OCI-M2 (cell line): ENCODE data around the gene CDK5R1.

Experiments used
- DNase-seq: peaks from one replicate; lab custom pipeline; 2025; ENCODE audit not compliant: unreplicated experiment; lab: John Stamatoyannopoulos, UW

Gene CDK5R1

GRCh38 chr17:32470405-32471167 is 16.2 kb upstream of the CDK5R1 start:
- no peak for DNase-seq

DNA sequence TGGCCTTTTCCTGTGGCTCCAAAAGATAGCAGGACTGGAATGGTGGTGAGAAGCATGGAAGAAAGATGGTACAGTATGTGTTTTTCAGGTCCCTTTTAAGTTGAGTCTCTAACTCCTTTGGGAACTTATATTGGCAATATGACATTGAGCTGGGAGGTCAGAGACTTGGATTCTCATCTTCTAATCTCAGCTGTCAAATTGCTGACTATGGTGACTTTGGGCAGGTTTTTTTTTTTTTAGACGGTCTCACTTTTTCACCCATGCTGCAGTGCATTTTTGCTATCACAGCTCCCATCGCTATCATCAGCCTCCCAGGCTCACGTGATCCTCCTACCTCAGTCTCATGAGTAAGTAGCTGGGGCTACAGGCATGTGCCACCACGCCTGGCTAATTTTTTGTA is 15.1 kb upstream of the CDK5R1 start:
- DNase-seq = no peak

DNA sequence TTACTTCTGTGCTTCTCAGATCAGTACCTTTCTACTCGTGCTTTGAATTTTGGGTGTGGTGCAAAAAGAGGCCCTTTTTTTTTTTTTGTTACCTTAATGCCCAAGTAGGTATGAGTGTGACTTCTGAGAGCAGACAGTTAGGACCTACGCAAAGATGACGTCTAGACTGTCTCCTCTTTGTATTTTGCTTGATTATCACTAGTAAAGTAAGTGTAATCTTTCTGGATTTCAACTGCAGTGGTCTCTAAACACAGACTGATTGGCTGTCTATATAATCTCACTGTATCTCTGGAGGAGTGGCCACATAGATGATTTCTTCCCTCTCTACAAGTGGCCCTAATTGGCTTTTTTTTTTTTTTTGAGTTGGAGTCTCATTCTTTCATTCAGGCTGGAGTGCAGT is 11.5 kb upstream of the CDK5R1 start:
- DNase-seq = no peak

DNA sequence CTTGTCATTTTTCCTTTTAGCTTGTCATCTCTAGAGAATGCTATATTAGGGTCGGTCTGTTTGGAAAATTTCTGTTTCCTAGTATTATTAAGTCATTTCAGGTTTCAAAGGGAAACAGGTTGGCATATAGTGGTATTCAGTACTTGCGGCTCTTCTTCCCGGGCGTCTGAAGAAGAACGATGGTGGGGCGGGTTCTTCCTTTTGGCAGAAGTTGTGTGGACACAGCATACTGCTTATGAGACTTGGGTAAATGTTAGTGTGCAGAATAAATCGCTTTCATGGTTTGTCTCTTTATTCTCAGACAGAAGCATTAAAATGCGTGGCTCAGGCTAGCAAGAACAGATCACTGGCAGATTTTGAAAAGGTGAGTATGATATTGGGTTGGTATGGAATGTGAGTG is 9.6 kb upstream of the CDK5R1 start:
- DNase-seq = no peak

DNA sequence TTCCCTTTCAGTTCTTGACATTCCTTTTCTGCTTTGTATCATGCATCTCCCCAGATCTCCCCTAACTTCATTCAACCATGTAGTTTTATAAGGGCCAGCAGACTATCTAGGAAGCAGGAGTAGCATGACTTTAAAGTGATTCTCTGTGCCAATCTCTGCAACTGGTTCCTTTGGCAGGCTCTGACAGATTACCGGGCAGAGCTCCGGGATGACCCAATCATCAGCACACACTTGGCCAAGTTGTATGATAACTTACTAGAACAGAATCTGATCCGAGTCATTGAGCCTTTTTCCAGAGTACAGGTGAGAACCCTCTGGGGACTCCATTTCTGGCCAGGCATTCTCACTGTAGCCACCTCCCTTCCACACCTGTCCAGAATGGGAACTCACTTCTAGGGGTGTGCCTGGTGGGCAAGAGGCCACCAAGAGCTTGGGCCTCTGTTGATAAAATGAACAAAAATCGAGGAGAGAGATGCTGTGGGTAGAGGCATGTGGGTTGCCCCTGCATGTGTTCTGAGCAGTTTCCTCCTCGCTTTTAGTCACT is 7.6 kb upstream of the CDK5R1 start:
- no peak for DNase-seq

DNA sequence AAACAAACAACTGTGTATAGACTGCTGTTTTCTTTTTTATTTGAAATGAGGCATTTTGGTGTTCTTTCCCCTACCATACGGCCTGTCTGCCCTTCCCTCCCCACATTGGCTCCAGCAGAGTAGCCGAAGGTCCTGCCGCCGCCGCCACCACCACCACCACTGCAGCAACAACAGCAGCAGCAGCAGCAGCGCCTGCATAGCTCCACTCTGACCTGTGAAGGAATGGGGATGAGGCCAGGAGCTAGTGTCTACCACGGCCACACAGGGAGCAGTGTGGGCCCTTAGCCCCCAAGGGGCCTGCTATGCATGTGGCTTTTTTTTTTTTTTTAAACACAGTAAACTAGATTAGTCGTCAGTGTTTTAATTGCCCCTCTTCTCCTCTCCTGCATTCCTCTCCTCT is 5.6 kb upstream of the CDK5R1 start:
- no peak for DNase-seq

GRCh38 chr17:32482568-32483320 is 4.0 kb upstream of the CDK5R1 start:
- DNase-seq = no peak

- no peak for DNase-seq
Measured at GRCh38 chr17:32483451-32484019, 3.3 kb upstream of the CDK5R1 start.

GRCh38 chr17:32484041-32484461 is 2.7 kb upstream of the CDK5R1 start:
- no peak for DNase-seq

GRCh38 chr17:32484628-32485027 is 2.2 kb upstream of the CDK5R1 start:
- DNase-seq = no peak

DNA sequence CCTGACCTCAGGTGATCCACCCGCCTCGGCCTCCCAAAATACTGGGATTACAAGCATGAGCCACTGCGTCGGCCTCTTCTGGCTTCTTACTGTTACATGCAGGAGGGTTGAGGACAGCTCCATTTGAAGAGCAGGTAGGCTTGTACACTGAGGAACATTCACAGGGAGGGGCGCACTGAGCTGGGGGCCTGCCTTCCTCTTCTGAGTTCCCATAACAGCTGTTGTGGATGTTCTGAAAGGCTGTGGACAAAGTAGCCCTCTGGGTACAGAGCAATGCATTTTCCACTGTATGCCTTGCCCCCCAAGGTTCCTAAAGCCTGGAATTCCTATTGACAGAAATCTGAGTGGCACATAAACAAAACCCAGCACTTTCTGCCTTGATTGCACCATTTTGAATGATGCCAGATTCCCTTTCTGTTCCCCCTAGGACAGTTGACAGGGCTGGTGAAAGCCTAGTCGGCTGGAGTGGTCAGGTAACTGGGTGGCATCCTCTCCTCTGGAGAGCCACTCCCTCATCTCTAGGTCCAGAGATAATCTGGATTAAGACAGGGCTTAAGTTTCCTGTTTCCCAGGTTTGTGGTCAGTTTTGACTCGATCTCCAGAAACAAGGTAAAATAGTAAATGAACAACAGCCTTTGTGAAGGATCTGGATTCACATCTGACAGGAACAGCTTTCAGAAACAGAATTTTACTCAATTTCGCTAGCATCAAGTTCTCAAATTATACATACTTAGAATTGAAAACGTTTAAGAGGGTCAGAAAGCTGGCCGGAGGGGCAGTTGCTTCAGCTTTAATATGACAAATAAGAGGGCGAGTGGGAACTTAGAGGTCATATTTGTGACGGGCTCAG is 1.3 kb upstream of the CDK5R1 start:
- DNase-seq = no peak

DNA sequence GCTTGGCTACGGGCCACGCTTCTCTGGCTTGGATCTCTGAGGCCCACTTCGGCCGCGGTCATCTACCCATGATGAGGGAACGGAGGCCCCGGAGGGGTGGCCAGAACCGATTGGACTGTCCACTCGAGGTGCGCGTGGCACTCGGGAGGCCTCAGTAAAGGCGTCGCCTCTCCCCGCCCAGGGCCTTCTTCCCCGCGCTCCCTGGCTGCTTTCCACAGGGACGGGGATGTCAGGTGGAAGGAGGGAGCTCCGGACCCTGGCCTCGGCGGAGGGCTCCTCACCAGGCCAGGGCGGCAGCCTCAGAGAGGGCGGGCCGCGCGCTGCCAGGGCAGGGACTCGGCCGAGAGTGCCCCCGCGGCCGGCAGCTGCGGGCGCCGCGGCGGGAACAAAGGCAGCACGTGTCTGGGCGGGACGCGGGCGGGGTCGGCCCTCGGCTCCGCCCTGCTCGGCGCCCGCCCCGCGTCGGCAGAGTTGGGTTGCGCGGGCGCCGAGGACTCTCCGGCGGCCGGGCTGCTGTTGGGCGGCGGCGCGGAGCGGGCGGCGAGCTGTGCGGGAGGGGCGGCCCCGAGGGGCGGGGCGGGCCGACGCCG is 587 bp upstream of the CDK5R1 start:
- DNase-seq = no peak

- DNase-seq = no peak
Measured at GRCh38 chr17:32487473-32488176, 832 bp downstream of the CDK5R1 start.

- DNase-seq = no peak
Measured at GRCh38 chr17:32488177-32488542, 1.4 kb downstream of the CDK5R1 start.

- DNase-seq = no peak
Measured at GRCh38 chr17:32488604-32489180, 1.9 kb downstream of the CDK5R1 start.

GRCh38 chr17:32489320-32490100 is 2.7 kb downstream of the CDK5R1 start:
- DNase-seq = no peak

GRCh38 chr17:32490101-32490482 is 3.3 kb downstream of the CDK5R1 start:
- DNase-seq = no peak

GRCh38 chr17:32491371-32492263 is 4.8 kb downstream of the CDK5R1 start:
- no peak for DNase-seq
